HG03097 (cell line): ENCODE data around the gene FAM114A2.
"Not testable (repeated sequence)": the region's sequence is repeated elsewhere in the genome, so short reads cannot be mapped to it uniquely, and the experiment has no call there.

Source experiments
- ATAC-seq: cut with Tn5 transposase; IDR thresholded peaks from one replicate; pipeline ENCODE4 v1.9.1; 2021; ENCODE audit not compliant: unreplicated experiment, low FRiP score

Gene FAM114A2

GRCh38 chr5:154038707-154039457 is at the start of gene FAM114A2, which contains the start of gene MFAP3:
Gene FAM114A2, minus strand, starts transcription at chr5:154038910. Its CDS starts 3,957 bp downstream, at chr5:154034953.
Gene MFAP3, plus strand, starts transcription at chr5:154038967. Its CDS starts 10,756 bp downstream, at chr5:154049723.
- ATAC-seq = peak; percentile 99

DNA sequence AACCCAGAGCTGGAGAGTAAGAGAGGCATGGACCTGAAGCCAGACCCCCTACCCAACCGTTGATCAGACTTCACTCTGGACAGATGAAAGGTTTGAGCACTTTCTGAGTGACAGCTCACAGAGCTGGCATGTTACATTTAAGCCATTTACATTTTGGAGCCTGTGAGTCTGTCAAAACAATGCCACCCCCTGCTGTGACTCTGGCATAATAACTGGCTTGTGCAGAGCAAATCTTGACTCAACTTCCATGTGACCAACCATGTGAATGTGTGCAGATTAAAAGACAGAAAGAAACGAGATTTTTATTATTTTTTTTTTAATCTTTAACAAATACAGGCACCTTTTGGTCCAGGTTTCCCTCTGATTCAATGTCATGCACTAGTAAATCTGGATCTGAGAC is 48.5 kb upstream of the FAM114A2 start:
- ATAC-seq = no peak

DNA sequence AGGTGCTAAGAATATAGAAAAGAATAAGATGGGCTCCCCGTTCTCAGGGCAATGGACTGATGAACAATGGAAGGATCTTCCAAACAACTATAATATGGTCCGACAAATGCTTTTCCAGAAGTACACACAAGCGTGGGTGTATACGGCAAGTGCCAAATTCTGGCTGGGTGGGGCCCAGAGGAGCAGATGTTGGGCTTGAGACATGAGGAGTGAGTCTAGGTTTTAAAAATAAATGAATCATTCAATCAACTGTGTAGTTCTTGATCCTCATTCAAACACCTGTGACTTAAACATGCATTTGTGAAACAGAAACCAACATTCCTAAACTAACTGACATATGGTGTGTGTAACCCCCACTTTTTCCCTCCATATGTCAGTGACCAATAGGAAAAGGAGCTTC is 47.9 kb upstream of the FAM114A2 start:
- no peak for ATAC-seq

GRCh38 chr5:154086146-154086545 is 47.4 kb upstream of the FAM114A2 start:
- ATAC-seq = no peak

DNA sequence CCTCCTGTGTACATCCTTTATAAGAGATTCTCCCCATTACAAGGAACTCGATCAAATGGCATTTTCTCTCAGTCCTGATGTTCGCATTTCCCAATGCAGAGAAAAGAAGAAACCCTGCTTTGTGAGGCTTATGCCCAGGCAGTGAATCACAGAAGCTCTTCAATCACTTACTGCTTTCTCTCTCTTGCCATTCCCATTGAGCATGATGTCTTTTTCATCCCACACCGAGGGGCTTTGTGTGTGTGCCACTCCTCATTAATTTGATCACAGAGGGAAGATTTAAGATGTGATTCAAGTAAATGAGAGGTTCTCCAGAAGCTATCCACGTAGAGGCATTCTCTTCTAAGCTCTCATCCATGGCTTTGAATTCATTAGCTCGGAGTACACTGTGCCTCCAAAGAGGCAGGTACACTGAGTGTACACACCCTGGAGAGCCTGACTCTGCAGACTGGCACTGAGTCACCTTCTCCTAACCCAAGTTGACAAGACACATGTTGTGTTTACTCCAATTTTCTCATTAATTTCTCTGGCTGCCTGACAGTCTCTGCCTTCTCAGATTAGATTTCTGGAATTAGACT is 45.4 kb upstream of the FAM114A2 start:
- ATAC-seq = no peak

GRCh38 chr5:154081246-154081645 is 42.5 kb upstream of the FAM114A2 start:
- no peak for ATAC-seq

DNA sequence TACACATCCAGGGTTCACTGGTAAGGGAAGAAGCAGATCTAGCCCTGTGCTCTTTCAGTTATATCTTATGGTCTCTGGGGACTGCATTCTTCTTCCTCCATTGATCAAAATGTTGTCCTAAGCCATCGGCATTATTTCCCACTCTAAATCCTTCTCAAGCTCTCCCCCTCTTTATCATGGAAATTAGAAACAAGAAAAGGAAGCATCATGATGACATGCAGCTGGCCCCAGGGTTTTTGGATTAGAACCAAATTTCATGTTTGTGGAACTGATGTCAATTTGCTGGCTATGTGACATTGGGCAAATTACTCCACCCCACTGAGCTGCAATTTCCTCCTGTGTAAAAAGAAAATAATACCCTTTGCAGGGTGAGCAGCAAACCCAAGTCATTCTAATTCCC is 39.6 kb upstream of the FAM114A2 start:
- no peak for ATAC-seq

DNA sequence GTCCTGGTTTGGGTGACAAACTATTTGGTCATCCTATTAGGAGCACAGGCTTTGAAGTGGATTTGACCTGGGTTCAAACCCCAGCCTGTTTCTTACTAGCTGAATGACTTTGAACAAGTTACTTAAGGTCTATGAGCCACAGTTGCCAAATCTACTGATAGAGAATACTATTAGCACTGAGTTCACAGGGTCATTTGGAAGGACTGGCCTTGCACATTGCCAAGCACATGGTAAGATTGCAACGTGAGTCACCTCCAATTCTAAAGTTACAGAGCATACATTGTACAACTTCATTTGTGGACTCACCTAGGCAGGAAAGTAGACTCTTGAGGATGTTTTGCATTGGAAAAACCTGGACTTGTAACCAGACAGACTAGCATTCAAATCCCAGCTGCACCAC is 39.0 kb upstream of the FAM114A2 start:
- no peak for ATAC-seq

DNA sequence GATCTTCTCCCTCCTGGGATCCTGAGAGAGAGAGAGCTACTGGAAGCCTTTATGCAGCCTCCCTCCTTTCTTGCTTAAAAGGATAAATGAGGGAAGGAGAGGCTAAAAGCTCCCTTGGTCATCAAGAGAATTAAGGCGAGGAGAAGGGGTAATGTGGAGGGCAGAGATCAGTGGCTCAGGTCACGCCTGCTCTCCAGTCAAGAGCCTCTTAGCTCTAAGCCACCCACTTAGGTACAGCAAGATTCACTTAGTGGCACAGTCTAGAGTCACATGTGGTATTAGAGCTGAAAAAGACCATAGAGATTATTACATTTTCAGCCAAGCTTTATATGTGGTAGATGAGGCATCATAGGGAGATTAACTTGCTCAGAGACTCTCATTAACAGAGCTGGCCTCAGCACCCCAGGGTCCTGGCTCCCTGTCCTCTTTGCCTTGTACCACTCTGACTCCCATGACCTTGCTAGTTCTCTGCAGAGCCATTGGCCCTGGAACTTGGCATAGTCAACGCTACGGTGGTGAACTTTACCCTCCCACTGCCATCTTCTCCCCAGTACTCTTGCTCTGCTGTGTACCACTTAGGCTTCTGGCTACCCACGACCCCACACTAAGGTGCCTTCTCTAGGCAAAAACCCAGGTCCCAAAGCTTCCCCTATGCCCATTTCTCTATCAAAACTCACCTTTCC is 37.7 kb upstream of the FAM114A2 start:
- ATAC-seq = no peak

DNA sequence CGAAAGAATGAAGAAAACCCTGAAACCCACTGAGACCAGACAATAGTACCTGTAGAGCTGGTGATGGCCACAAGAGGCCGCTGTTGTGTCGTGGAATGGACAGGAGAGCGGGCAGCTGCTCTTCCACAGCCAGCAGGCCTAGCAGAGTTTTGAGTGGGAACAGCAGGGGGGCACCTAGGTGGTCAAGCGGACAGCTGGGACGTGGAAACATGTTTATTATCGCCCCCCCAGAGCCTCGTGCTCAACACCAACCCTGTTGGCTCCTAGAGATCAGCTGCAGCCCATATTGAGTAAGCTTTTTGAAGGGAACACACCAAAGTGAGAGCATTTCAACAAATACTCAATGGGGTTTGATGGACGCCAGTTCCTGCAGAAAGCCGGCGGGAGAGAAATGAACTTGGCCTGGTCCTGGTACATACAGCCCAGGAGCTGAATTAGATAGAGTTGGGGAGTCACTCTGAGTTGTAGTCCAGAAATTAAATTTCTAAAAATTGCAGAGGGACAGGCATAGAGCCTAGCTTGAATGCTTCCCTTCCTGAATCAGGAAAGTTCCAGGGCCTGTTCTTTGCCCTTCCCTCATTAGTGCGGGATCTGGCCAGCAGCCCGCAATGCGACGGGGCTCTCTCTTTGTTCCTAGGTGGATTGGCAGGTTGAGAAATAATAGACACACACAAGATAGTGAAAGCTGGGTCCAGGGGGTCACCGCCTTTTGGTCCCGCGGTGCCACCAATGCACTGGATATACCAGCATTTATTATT is 33.9 kb upstream of the FAM114A2 start:
- ATAC-seq = peak; percentile 98

GRCh38 chr5:154071799-154072413 is 33.2 kb upstream of the FAM114A2 start:
- no peak for ATAC-seq

GRCh38 chr5:154069854-154070253 is 31.1 kb upstream of the FAM114A2 start:
- ATAC-seq = not testable (repeated sequence)

- ATAC-seq = no peak
Measured at GRCh38 chr5:154065971-154066370, 27.3 kb upstream of the FAM114A2 start.

DNA sequence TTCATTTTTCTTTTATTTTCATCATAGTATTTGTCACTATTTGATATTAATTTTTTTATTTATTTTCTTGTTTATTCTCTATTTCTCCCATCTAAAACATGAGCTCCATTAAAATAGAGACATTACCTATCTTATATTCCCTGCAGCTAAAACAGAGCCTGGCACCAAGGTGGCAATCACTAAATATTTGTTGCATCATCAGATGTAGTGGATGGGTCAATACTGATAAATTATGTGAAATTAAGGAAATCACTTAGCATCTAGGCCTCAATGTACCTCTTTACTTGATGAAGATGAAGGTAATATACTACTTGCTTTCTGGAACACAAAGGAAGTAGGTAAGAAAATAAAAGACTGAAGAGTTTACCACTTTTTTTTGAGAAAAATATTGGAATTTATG is 24.7 kb upstream of the FAM114A2 start:
- ATAC-seq = no peak

- ATAC-seq = no peak
Measured at GRCh38 chr5:154060606-154061005, 21.9 kb upstream of the FAM114A2 start.

- ATAC-seq = no peak
Measured at GRCh38 chr5:154059583-154059982, 20.9 kb upstream of the FAM114A2 start.

- ATAC-seq = peak; percentile 64
Measured at GRCh38 chr5:154059039-154059430, 20.3 kb upstream of the FAM114A2 start.

DNA sequence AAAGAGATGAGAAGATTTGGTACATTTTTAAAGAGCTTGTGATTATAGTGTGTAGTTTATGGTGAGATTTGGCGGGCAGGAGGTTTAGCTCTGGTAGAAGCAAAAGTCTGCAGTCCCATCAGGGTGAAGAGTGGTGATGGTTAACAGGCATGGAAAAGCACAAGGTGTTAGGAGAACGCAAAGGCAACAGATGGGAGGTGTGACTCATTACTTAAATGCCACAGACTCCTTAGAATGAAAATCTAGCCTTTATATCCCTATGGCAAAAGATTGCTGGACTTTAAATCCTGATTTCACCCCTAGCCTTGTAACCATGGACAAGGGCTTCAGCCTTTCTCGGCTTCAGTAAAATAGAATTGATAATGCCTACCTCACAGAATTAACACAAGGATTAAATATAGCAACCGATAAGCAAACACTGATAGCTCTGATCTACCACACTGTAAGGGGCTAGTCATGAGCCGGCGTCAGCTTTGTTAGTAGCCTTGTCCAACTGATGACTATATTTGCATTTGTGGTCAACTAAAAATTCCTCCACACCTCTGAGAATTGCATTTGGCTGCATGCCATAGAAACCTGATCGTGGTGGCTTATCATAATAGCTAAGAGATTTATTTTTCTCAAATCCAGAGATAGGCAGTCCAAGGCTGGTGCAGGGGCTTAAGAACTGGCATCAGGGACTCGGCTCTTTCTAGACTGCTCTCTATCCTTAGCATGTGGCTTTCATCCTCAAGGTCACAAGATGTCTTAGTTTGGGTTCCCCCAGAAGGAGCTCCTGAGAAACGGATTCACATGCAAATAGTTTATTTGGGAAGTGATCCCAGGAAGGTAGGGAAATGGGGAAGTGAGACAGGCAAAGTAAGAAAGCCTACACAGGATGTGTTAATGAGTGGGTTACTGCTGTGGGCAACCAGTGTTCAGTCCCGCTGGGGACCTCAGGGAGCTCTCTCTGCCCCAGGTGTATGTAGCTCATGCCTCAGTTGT is 19.6 kb upstream of the FAM114A2 start:
- ATAC-seq = peak; percentile 66

- ATAC-seq = no peak
Measured at GRCh38 chr5:154055201-154055600, 16.5 kb upstream of the FAM114A2 start.
